HepG2 (cell line): Measurements from ENCODE around the gene CCDC57. TPM values are rescaled to one million over a fixed set of nuclear protein-coding genes. Genes with fewer than 3 reads are reported as not detected.

Source experiments
- ATRX ChIP-seq: sonication (generic); formaldehyde crosslinking; IDR thresholded peaks from 2 replicates; pipeline ENCODE4 v1.4.0; 2020; ENCODE audit warnings: missing genetic modification reagents, borderline replicate concordance
- BRCA1 ChIP-seq: sonication (generic); formaldehyde crosslinking; IDR thresholded peaks from 2 replicates; pipeline ENCODE4 v1.4.0; 2020; ENCODE audit warnings: missing genetic modification reagents
- ETV6 ChIP-seq: sonication (generic); formaldehyde crosslinking; conservative IDR thresholded peaks from 2 replicates; pipeline ENCODE4 v1.4.0; 2020; ENCODE audit warnings: missing genetic modification reagents
- KAT8 ChIP-seq: IDR thresholded peaks from 2 replicates; pipeline ENCODE4 v1.6.1; 2016; ENCODE audit warnings: missing genetic modification reagents, missing compliant biosample characterization
- KDM4B ChIP-seq: sonication (generic); formaldehyde crosslinking; IDR thresholded peaks from 2 replicates; pipeline ENCODE4 v1.4.0; 2020; ENCODE audit warnings: missing genetic modification reagents
- MATR3 ChIP-seq: sonication (generic); formaldehyde crosslinking; IDR thresholded peaks from 2 replicates; pipeline ENCODE4 v1.4.0; 2020; ENCODE audit warnings: missing genetic modification reagents
- MED8 ChIP-seq: sonication (generic); formaldehyde crosslinking; IDR thresholded peaks from 2 replicates; pipeline ENCODE4 v1.8.1; 2023; ENCODE audit warnings: mild to moderate bottlenecking, missing genetic modification reagents; ENCODE audit not compliant: insufficient replicate concordance
- NFKBIZ ChIP-seq: IDR thresholded peaks from 2 replicates; pipeline ENCODE4 v1.6.1; 2018; ENCODE audit warnings: missing genetic modification reagents, missing compliant biosample characterization
- ONECUT2 ChIP-seq: sonication (generic); formaldehyde crosslinking; IDR thresholded peaks from 2 replicates; pipeline ENCODE4 v1.4.0; 2020; ENCODE audit warnings: missing genetic modification reagents
- POGZ ChIP-seq: sonication (generic); formaldehyde crosslinking; IDR thresholded peaks from 2 replicates; pipeline ENCODE4 v1.4.0; 2020; ENCODE audit warnings: mild to moderate bottlenecking, missing genetic modification reagents
- TBP ChIP-seq: sonication (generic); formaldehyde crosslinking; IDR thresholded peaks from 2 replicates; pipeline ENCODE4 v1.5.0; 2020; ENCODE audit warnings: missing genetic modification reagents
- ZNF160 ChIP-seq: sonication (generic); formaldehyde crosslinking; IDR thresholded peaks from 2 replicates; pipeline ENCODE4 v1.8.0; 2022; ENCODE audit warnings: mild to moderate bottlenecking, inconsistent platforms, missing genetic modification reagents
- ZNF275 ChIP-seq: sonication (generic); formaldehyde crosslinking; IDR thresholded peaks from 2 replicates; pipeline ENCODE4 v1.8.0; 2022; ENCODE audit warnings: missing genetic modification reagents, mild to moderate bottlenecking, inconsistent platforms, borderline replicate concordance
- ZNF317 ChIP-seq: sonication (generic); formaldehyde crosslinking; IDR thresholded peaks from 2 replicates; pipeline ENCODE4 v1.5.0; 2020; ENCODE audit warnings: mild to moderate bottlenecking, missing genetic modification reagents
- ZNF33B ChIP-seq: sonication (generic); formaldehyde crosslinking; IDR thresholded peaks from 2 replicates; pipeline ENCODE4 v1.5.1; 2020; ENCODE audit warnings: mild to moderate bottlenecking, missing genetic modification reagents
- ZNF510 ChIP-seq: sonication (generic); formaldehyde crosslinking; IDR thresholded peaks from 2 replicates; pipeline ENCODE4 v1.4.0; 2020; ENCODE audit warnings: low read depth, mild to moderate bottlenecking, missing genetic modification reagents
- ZNF589 ChIP-seq: sonication (generic); formaldehyde crosslinking; conservative IDR thresholded peaks from 2 replicates; pipeline ENCODE4 v1.8.0; 2022; ENCODE audit warnings: mild to moderate bottlenecking, moderate library complexity, missing genetic modification reagents
- ZNF83 ChIP-seq: sonication (generic); formaldehyde crosslinking; IDR thresholded peaks from 2 replicates; pipeline ENCODE4 v1.4.0; 2020; ENCODE audit warnings: missing genetic modification reagents, mild to moderate bottlenecking, borderline replicate concordance
- polyA plus RNA-seq, 8 experiments: library from polyadenylated mRNA; depleted of rRNA in 3 of 8; stranded (reverse) in 7 of 8; unstranded in 1 of 8; fragments of >200 nt; fragmentation: Illumina TruSeq in 4 of 8; extraction: Trizol in 4 of 8; gene quantifications; 2 replicates each; pipeline versions ENCODE4 v1.2.1 to v1.2.3, GENCODE V29; 2011 to 2016; ENCODE audit warnings: low read depth in 4 of 8, missing spikeins in 1 of 8, mixed read lengths in 1 of 8; ENCODE audit not compliant: insufficient read depth in 1 of 8
- total RNA-seq, 5 experiments: library from RNA; depleted of rRNA; stranded (reverse); fragments of >200 nt; fragmentation: Illumina TruSeq; extraction: Trizol; gene quantifications; 2 replicates each; pipeline ENCODE4 v1.2.3, GENCODE V29; 2016; ENCODE audit warnings: low read depth in 1 of 5
- TF ChIP-seq, protein P1 (sequence below): conservative IDR thresholded peaks from 2 replicates; pipeline ENCODE4 v1.6.1; 2018; ENCODE audit warnings: missing genetic modification reagents
- TF ChIP-seq, protein P2 (sequence below): sonication (generic); formaldehyde crosslinking; conservative IDR thresholded peaks from 2 replicates; pipeline ENCODE4 v1.4.0; 2020; ENCODE audit warnings: missing genetic modification reagents
- TF ChIP-seq, protein P3 (sequence below): sonication (generic); formaldehyde crosslinking; IDR thresholded peaks from 2 replicates; pipeline ENCODE4 v1.4.0; 2020; ENCODE audit warnings: low read depth, mild to moderate bottlenecking, missing genetic modification reagents
- TF ChIP-seq, protein P4 (sequence below): sonication (generic); formaldehyde crosslinking; conservative IDR thresholded peaks from 2 replicates; pipeline ENCODE4 v1.8.1; 2023; ENCODE audit warnings: missing genetic modification reagents

The CCDC57 gene
- total and polyA plus RNA-seq, 2 of the 13 experiments (the other 11 are each of a cell fraction or from before 2014, with no cell fraction given), result 59.3 to 59.9 TPM

- TF ChIP-seq, protein P1, sequence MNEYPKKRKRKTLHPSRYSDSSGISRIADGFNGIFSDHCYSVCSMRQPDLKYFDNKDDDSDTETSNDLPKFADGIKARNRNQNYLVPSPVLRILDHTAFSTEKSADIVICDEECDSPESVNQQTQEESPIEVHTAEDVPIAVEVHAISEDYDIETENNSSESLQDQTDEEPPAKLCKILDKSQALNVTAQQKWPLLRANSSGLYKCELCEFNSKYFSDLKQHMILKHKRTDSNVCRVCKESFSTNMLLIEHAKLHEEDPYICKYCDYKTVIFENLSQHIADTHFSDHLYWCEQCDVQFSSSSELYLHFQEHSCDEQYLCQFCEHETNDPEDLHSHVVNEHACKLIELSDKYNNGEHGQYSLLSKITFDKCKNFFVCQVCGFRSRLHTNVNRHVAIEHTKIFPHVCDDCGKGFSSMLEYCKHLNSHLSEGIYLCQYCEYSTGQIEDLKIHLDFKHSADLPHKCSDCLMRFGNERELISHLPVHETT (CRISPR knock-in tag), result no peak
- TF ChIP-seq ONECUT2 (CRISPR knock-in tag), result no peak
- TF ChIP-seq ZNF317, result 0 out of 2 replicates have a peak, but pooled peaks have one; percentile 53
- no peak for TF ChIP-seq ZNF83 (CRISPR knock-in tag)
- peak; percentile 66; the same call in 1 of the 2 replicates for TF ChIP-seq KDM4B (CRISPR knock-in tag)
- peak; percentile 88 for TF ChIP-seq KAT8
- TF ChIP-seq ZNF510, result no peak
- TF ChIP-seq TBP (CRISPR knock-in tag), result no peak
- no peak for TF ChIP-seq MATR3 (CRISPR knock-in tag)
- TF ChIP-seq POGZ (CRISPR knock-in tag), result peak; percentile 45; the same call in 1 of the 2 replicates
- peak; percentile 97 for TF ChIP-seq ZNF589 (CRISPR knock-in tag)
- no peak for TF ChIP-seq ETV6 (CRISPR knock-in tag)
- no peak for TF ChIP-seq ZNF275 (CRISPR knock-in tag)
- TF ChIP-seq, protein P2, sequence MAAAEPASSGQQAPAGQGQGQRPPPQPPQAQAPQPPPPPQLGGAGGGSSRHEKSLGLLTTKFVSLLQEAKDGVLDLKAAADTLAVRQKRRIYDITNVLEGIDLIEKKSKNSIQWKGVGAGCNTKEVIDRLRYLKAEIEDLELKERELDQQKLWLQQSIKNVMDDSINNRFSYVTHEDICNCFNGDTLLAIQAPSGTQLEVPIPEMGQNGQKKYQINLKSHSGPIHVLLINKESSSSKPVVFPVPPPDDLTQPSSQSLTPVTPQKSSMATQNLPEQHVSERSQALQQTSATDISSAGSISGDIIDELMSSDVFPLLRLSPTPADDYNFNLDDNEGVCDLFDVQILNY (CRISPR knock-in tag), result no peak; the same call in 1 of the 2 replicates
- TF ChIP-seq NFKBIZ (CRISPR knock-in tag), result peak; percentile 77; the same call in 1 of the 2 replicates
- no peak for TF ChIP-seq ZNF33B (CRISPR knock-in tag)
- no peak for TF ChIP-seq MED8 (CRISPR knock-in tag)
- peak; percentile 15; the same call in 1 of the 2 replicates for TF ChIP-seq BRCA1 (CRISPR knock-in tag)
- TF ChIP-seq ZNF160, result peak; percentile 47; the same call in 1 of the 2 replicates
- TF ChIP-seq, protein P3, sequence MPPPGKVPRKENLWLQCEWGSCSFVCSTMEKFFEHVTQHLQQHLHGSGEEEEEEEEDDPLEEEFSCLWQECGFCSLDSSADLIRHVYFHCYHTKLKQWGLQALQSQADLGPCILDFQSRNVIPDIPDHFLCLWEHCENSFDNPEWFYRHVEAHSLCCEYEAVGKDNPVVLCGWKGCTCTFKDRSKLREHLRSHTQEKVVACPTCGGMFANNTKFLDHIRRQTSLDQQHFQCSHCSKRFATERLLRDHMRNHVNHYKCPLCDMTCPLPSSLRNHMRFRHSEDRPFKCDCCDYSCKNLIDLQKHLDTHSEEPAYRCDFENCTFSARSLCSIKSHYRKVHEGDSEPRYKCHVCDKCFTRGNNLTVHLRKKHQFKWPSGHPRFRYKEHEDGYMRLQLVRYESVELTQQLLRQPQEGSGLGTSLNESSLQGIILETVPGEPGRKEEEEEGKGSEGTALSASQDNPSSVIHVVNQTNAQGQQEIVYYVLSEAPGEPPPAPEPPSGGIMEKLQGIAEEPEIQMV (CRISPR knock-in tag), result no peak
- no peak for TF ChIP-seq ATRX (CRISPR knock-in tag)
- TF ChIP-seq, protein P4, sequence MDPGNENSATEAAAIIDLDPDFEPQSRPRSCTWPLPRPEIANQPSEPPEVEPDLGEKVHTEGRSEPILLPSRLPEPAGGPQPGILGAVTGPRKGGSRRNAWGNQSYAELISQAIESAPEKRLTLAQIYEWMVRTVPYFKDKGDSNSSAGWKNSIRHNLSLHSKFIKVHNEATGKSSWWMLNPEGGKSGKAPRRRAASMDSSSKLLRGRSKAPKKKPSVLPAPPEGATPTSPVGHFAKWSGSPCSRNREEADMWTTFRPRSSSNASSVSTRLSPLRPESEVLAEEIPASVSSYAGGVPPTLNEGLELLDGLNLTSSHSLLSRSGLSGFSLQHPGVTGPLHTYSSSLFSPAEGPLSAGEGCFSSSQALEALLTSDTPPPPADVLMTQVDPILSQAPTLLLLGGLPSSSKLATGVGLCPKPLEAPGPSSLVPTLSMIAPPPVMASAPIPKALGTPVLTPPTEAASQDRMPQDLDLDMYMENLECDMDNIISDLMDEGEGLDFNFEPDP (CRISPR knock-in tag), result 0 out of 2 replicates have a peak, but pooled peaks have one; percentile 92
Measured at GRCh38 chr17:82217530-82218204, 5.0 kb upstream of the CCDC57 start (continued).
